HUES6 (cell line): ENCODE results near the gene LRRC42.

Experiments used
- H3K27ac ChIP-seq: 2 replicates; pipeline ENCODE4 v1.7.0; 2013; ENCODE audit warnings: low read depth, mild to moderate bottlenecking, low read length, inconsistent platforms
- H3K27me3 ChIP-seq: 2 replicates; pipeline ENCODE4 v1.6.1; 2013; ENCODE audit warnings: low read length; ENCODE audit not compliant: control insufficient read depth, insufficient read depth
- H3K36me3 ChIP-seq: 2 replicates; pipeline ENCODE4 v1.6.1; 2013; ENCODE audit warnings: low read length; ENCODE audit not compliant: control insufficient read depth, insufficient read depth
- H3K4me1 ChIP-seq: 2 replicates; pipeline ENCODE4 v1.6.1; 2013; ENCODE audit warnings: low read length; ENCODE audit not compliant: control insufficient read depth, insufficient read depth
- H3K4me3 ChIP-seq: 2 replicates; pipeline ENCODE4 v1.5.1; 2013; ENCODE audit warnings: low read depth, low read length
- H3K9ac ChIP-seq: one replicate; pipeline ENCODE4 v1.6.1; 2013; ENCODE audit warnings: mild to moderate bottlenecking, low read length
- H3K9me3 ChIP-seq: 2 replicates; pipeline ENCODE4 v1.6.1; 2013; ENCODE audit warnings: low read depth, low read length; ENCODE audit not compliant: control insufficient read depth, insufficient read depth

LRRC42 gene

DNA sequence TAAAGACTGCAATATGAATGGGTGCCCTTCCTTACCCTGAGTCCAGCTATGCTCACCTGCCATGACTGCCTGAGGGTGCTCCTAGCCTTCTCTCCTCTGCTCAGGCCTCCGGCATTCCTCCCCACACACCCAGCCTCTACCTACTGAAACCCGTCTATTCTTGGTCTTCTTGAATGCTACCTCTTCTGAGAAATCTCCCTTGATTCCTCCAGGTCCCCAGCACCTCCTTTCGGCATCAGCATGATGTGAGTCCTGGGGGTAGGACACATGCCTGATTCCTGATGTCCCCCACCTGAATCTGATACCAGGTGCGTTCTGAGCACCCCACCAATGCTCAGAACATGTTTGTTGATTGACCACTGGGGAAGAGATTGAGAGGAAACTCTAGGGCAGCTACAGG is 63.3 kb downstream of the LRRC42 start:
- H3K36me3 ChIP-seq = no peaks in the 10 kb centered on the region
- peaks cover 8% of the 10 kb centered on the region; the same call in 1 of the 2 replicates for H3K4me1 ChIP-seq
- H3K27ac ChIP-seq = no peak overlapping the region
- no peak overlapping the region for H3K4me3 ChIP-seq
- H3K9me3 ChIP-seq = peaks cover 5% of the 10 kb centered on the region
- no peaks in the 10 kb centered on the region for H3K27me3 ChIP-seq
- no peak overlapping the region for H3K9ac ChIP-seq

DNA sequence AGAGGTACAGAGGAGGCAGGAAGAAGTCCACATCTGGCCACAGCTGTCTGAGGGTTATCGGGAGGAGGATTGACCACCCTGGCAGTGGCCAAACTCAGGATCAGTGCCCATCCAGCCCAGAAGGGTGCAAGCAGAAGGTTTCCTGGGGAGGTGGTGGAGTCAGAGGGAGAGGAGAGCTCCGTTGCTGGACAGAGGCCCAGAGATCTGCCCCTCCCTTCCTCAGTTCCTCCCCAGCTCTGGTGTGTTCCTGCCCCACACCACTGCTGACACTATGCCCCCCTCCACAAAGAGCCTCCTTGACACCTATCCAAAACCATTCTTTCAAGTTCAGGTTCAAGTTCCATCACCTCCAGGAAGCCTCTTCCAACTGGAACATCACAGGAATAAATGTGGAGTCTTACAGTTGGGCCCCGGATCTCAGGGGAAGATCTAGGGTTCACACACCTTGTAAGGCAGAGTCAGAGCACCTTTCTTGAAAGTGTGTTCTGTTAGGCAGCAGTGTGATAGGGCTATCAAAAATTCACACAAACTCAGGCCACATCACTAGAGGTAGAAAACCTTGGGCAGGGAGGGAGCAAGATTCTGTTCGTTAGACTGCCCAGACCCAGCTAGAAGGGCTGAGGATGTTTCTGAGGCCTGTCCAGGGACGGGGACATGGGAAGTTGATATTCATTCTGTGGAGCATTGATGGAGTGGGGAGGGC is 64.4 kb downstream of the LRRC42 start:
- Histone ChIP-seq H3K27ac (no peak overlapping the region), H3K27me3 (no peaks in the 10 kb centered on the region), H3K4me3 (no peak overlapping the region), H3K4me1 (peaks cover 11% of the 10 kb centered on the region; the same call in 1 of the 2 replicates), H3K36me3 (no peaks in the 10 kb centered on the region), H3K9ac (no peak overlapping the region), H3K9me3 (no peaks in the 10 kb centered on the region)

DNA sequence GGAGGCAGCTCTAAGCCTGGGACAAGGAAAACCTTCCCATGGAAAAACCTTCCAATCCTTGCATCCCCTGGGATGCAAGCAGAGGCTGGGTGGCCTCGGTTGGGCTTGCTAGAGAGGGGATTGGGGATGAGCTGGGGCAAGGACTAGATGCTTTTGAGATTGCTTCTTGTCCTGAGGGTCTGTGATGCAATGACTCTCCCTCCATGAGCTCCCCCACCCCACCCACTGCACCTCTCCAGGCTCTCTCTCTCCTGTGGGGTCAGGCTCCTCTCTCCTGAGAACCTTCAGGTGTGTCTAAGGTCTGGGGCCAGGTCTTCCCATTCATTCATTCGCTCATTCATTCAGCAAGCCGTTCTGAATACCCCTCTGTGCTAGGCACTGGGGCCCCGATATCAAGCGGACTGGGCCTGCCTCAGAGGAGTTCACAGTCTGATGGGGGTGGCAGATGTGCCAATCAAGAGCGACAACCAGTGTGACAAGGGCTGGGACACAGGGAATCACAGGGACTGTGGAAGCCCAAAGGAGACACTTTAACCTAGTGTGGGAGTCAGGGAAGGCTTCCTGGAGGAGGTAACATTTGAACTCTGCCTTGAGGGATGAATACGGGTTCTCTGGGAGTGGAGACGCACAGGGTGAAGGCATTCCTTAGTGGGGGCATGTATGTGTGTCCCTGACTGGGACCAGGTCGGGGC is 65.3 kb downstream of the LRRC42 start:
- H3K9ac ChIP-seq = no peak overlapping the region
- H3K4me1 ChIP-seq = peaks cover 17% of the 10 kb centered on the region
- no peak overlapping the region for H3K27ac ChIP-seq
- H3K27me3 ChIP-seq = no peaks in the 10 kb centered on the region
- no peaks in the 10 kb centered on the region for H3K9me3 ChIP-seq
- no peak overlapping the region for H3K4me3 ChIP-seq
- H3K36me3 ChIP-seq = no peaks in the 10 kb centered on the region

DNA sequence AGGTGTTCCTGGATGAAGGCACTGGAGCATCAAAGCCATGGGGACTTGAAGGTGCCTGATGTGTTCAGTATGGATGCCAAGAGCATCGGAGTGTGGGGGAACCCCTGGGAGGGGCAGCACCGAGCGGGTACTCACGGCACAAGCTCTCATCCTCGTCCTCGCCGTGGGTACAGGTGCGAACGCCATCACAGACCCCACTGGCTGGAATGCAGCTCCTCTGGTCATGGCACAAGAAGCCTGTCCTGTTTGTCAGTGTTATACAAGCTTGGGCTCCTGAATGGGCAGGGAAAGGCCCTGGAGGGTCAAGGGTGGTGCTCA is 65.8 kb downstream of the LRRC42 start:
- no peaks in the 10 kb centered on the region for H3K9me3 ChIP-seq
- no peaks in the 10 kb centered on the region for H3K36me3 ChIP-seq
- no peak overlapping the region for H3K27ac ChIP-seq
- H3K4me1 ChIP-seq = peaks cover 17% of the 10 kb centered on the region
- H3K9ac ChIP-seq = no peak overlapping the region
- H3K4me3 ChIP-seq = no peak overlapping the region
- no peaks in the 10 kb centered on the region for H3K27me3 ChIP-seq

DNA sequence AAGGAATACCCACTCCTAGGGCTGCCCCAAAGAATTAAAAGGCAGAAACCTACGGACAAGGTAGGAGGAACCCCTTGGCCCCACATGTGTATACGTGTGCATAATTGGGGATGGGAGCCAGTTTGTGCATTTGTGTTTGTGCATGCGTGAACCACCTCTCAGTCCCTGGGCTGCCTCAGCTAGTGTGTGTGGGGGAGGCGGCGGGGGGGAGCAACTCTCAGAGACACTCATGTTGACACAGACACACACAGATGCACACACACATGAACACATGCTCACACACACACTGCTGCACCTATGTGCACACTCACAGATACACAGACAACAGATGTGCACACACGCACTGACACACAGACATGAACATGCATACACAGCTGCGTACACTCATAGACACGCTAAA is 66.7 kb downstream of the LRRC42 start:
- H3K4me1 ChIP-seq = peaks cover 25% of the 10 kb centered on the region
- no peaks in the 10 kb centered on the region for H3K36me3 ChIP-seq
- no peak overlapping the region for H3K27ac ChIP-seq
- no peaks in the 10 kb centered on the region for H3K27me3 ChIP-seq
- H3K9ac ChIP-seq = no peak overlapping the region
- no peaks in the 10 kb centered on the region for H3K9me3 ChIP-seq
- no peak overlapping the region for H3K4me3 ChIP-seq

DNA sequence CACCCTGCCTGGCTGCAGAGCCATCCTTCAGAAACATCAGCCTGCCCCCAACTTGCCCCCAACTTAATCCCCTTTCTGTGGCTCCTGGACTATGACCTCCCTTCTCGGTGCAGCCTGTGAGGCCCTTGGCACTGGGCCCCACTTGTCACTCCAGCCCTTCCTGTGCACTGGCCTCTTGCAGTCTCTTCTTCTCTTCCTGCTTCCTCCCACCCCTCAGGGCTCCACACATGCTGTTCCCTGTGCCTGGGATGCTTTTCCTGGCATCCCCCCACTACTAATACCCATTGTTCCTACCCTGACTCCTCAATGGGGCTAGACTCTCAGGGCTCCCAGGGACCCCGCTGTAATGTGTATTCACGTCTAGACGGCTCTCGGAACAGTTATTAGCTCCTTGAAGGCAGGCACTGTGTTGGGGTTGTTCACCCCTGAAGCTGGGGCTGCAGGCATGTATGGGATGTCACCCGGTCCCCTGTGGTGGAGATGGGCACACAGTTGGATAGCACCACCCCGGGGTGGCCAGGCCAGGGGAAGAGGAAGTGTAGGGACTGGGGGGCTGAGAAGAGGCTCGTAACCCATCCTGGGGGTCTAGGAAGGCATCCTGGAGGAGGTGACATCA is 67.4 kb downstream of the LRRC42 start:
- Histone ChIP-seq H3K9me3 (no peaks in the 10 kb centered on the region), H3K4me3 (no peak overlapping the region), H3K27me3 (no peaks in the 10 kb centered on the region), H3K4me1 (peaks cover 31% of the 10 kb centered on the region), H3K27ac (no peak overlapping the region), H3K9ac (no peak overlapping the region), H3K36me3 (no peaks in the 10 kb centered on the region)

DNA sequence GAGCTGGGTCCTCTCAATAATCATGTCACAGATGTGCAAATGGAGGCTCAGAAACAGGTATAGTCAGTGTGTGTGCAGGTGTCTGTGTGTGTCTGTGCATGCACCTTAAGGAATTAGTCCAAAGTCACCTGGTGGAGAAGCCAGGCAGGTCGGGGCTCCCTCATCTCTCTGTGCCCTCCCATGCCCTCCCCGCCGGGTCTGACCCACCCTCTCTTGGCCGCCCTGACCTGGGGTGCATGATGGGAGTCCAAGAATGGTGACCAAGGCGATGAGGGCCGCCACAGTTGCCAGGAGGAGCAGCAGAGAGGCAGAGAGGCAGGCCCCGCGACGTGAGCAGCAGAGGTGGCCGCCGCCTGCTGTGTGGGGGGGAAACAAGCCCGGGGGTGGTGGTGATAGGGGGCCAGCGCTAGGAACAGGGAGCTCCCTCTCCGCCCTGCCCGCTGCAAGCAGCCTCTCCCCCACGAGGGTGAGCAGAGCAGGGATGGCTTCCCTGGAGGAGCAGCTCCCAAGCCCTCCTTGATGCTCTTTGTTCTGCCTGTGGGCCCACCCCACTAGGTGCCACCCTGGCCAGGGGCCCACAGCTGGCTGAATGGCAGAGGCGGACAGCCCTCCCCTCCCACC is 68.0 kb downstream of the LRRC42 start:
- no peak overlapping the region for H3K4me3 ChIP-seq

DNA sequence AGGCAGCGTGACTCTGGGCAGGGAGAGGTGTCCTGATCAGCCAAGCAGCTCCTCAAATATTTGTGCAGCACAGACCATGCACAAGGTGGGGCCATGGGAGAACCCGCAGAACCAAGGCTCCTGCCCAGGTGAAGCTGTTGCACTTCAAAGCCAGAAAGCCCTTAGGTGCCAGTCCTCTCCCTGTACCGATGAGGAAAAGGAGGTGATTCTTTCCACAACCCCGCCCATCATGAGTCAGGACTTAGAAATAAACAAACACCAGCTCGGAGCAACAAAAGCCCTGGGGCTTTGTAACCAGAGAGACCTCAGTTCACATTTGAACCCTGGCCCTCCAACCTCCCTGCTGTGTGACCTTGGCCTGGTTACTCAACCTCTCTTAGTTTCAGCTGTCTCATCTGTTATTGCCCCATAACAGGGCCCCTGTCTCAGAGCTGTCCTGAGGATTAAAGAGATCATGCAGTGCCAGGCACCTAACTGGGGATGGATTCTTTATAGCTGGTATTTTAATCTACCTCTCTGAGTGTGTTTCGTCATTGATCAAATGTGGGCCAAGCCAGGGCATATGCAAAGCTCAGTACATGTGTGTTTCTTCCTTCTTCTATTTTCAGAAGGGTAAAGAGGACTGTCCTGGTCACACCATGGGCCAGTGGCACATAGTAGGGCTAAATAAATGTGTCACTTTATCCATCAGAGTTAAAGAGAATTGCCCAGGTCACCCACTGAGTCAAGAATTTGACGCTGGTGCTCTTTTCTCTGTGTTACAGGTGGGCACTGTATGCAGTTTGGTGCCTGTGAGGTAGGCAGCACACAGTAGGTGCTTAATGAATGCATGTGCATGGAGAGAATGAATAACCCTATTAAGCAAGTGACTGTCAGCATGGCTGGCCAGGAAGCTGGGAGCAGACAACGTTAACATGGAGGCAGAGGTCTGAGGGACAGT is 70.5 kb downstream of the LRRC42 start:
- Histone ChIP-seq H3K36me3 (no peaks in the 10 kb centered on the region), H3K9ac (peak overlapping the region; percentile 10), H3K27me3 (no peaks in the 10 kb centered on the region), H3K4me3 (no peak overlapping the region; the same call in 1 of the 2 replicates), H3K27ac (no peak overlapping the region; the same call in 1 of the 2 replicates), H3K4me1 (peaks cover 31% of the 10 kb centered on the region), H3K9me3 (no peaks in the 10 kb centered on the region)

More for the DNA sequence above, 68.0 kb downstream of the LRRC42 start:
- Histone ChIP-seq H3K27ac (no peak overlapping the region), H3K9ac (no peak overlapping the region), H3K4me1 (peaks cover 31% of the 10 kb centered on the region), H3K9me3 (no peaks in the 10 kb centered on the region), H3K27me3 (no peaks in the 10 kb centered on the region), H3K36me3 (no peaks in the 10 kb centered on the region)
